ENCODE measurements around the gene PNCK.

DNA sequence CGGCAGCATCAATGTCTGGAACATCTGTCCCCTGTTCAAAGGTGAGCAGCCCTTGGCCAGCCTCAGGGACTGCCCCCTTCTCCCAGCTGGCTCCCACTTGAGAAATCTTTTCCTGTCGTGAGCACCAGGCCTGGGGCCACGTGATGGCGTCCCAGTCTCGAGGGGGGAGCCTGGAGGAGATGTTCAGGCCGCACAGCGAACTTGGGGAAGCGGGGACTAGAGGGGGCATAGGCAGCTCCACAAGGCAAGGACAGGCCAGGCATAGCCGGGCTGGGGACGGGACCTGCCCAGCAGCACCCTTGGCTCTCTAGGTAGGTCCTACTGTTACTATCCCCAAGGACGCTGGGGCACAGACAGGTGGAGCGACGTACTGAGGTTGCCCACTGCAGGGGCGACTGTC, 16.9 kb upstream of the PNCK start:
- TF ChIP-seq, protein P1, sequence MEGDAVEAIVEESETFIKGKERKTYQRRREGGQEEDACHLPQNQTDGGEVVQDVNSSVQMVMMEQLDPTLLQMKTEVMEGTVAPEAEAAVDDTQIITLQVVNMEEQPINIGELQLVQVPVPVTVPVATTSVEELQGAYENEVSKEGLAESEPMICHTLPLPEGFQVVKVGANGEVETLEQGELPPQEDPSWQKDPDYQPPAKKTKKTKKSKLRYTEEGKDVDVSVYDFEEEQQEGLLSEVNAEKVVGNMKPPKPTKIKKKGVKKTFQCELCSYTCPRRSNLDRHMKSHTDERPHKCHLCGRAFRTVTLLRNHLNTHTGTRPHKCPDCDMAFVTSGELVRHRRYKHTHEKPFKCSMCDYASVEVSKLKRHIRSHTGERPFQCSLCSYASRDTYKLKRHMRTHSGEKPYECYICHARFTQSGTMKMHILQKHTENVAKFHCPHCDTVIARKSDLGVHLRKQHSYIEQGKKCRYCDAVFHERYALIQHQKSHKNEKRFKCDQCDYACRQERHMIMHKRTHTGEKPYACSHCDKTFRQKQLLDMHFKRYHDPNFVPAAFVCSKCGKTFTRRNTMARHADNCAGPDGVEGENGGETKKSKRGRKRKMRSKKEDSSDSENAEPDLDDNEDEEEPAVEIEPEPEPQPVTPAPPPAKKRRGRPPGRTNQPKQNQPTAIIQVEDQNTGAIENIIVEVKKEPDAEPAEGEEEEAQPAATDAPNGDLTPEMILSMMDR (conservative IDR thresholded peaks at IDR 0.05; ENCODE audit: low read depth, low read length) = no peak
- TF ChIP-seq EZH2 (IDR thresholded peaks at IDR 0.05; ENCODE audit: borderline replicate concordance, low read depth, low read length, poor library complexity, severe bottlenecking) = no peak

All from A673 (cell line).